HEK293 (cell line): Measurements from ENCODE around the gene NTN5.

Experiments
- CTCF ChIA-PET: fragments of 350-600 bp; formaldehyde crosslinking; extraction: SDS; loops from one replicate; lab custom pipeline; 2021; ENCODE audit warnings: antibody characterized with exemption; lab: Yijun Ruan, JAX
- POLR2A ChIA-PET: fragments of 300-600 bp; formaldehyde crosslinking; extraction: SDS; loops from one replicate; lab custom pipeline; 2020; ENCODE audit warnings: antibody characterized with exemption, inconsistent platforms; lab: Yijun Ruan, JAX
- H3K27ac ChIP-seq: fragments of 200-500 bp; sonication (Bioruptor generic); 2 replicates; pipeline ENCODE4 v1.5.1; 2014; ENCODE audit warnings: low read depth, low read length, control low read depth, inconsistent platforms; ENCODE audit errors: extremely low read depth
- H3K36me3 ChIP-seq, 2 experiments: fragments of 200-500 bp in 1 of 2; sonication (Bioruptor generic) in 1 of 2; 1 replicate in 1 of 2; 2 replicates in 1 of 2; pipeline ENCODE4 v1.5.1; 2014 to 2017; ENCODE audit warnings: inconsistent platforms in 2 of 2, low read length in 2 of 2; ENCODE audit not compliant: control insufficient read depth in 2 of 2, insufficient read depth in 1 of 2
- H3K4me1 ChIP-seq: fragments of 200-500 bp; sonication (Bioruptor generic); 2 replicates; pipeline ENCODE4 v1.5.1; 2014; ENCODE audit warnings: mild to moderate bottlenecking, low read length, inconsistent platforms; ENCODE audit not compliant: control insufficient read depth, insufficient read depth
- H3K4me3 ChIP-seq: 2 replicates; pipeline ENCODE4 v1.5.1; 2011; ENCODE audit warnings: low read depth, mild to moderate bottlenecking, control low read depth, low read length, moderate library complexity
- H3K9me3 ChIP-seq: fragments of 200-500 bp; sonication (Bioruptor generic); 2 replicates; pipeline ENCODE4 v1.5.1; 2014; ENCODE audit warnings: low read depth, low read length, inconsistent platforms; ENCODE audit not compliant: control insufficient read depth, insufficient read depth
- GLIS1 ChIP-seq: fragments of 450-650 bp; formaldehyde crosslinking; IDR thresholded peaks from 2 replicates; pipeline ENCODE4 v1.5.1; 2016; ENCODE audit warnings: missing biosample characterization, missing genetic modification characterization
- IKZF3 ChIP-seq: fragments of 450-650 bp; IDR thresholded peaks from 2 replicates; pipeline ENCODE4 v1.5.0; 2018; ENCODE audit warnings: missing biosample characterization, mild to moderate bottlenecking, missing genetic modification characterization, moderate library complexity
- SCRT2 ChIP-seq: fragments of 450-650 bp; formaldehyde crosslinking; IDR thresholded peaks from 2 replicates; pipeline ENCODE4 v1.5.1; 2016; ENCODE audit warnings: missing biosample characterization, missing genetic modification characterization
- SP3 ChIP-seq: fragments of 450-650 bp; formaldehyde crosslinking; IDR thresholded peaks from 2 replicates; pipeline ENCODE4 v1.5.1; 2016; ENCODE audit warnings: missing biosample characterization, missing genetic modification characterization
- ZBTB17 ChIP-seq: fragments of 450-650 bp; formaldehyde crosslinking; IDR thresholded peaks from 2 replicates; pipeline ENCODE4 v1.5.1; 2016; ENCODE audit warnings: missing biosample characterization, missing genetic modification characterization
- ZBTB8A ChIP-seq: fragments of 450-650 bp; formaldehyde crosslinking; IDR thresholded peaks from 2 replicates; pipeline ENCODE4 v1.5.1; 2016; ENCODE audit warnings: missing biosample characterization, missing genetic modification characterization
- ZNF132 ChIP-seq: fragments of 450-650 bp; formaldehyde crosslinking; IDR thresholded peaks from 2 replicates; pipeline ENCODE4 v1.5.1; 2017; ENCODE audit warnings: missing biosample characterization, missing genetic modification characterization, borderline replicate concordance
- ZNF266 ChIP-seq: fragments of 450-650 bp; formaldehyde crosslinking; IDR thresholded peaks from 2 replicates; pipeline ENCODE4 v1.5.1; 2016; ENCODE audit warnings: missing biosample characterization, missing genetic modification characterization, low read depth
- ZNF341 ChIP-seq: fragments of 450-650 bp; formaldehyde crosslinking; IDR thresholded peaks from 2 replicates; pipeline ENCODE4; 2016; ENCODE audit warnings: low read depth, missing biosample characterization, missing genetic modification characterization
- ZNF391 ChIP-seq: fragments of 450-650 bp; formaldehyde crosslinking; IDR thresholded peaks from 2 replicates; pipeline ENCODE4 v1.5.1; 2016; ENCODE audit warnings: low read depth, missing biosample characterization, missing genetic modification characterization, borderline replicate concordance
- ZNF624 ChIP-seq: fragments of 450-650 bp; formaldehyde crosslinking; IDR thresholded peaks from 2 replicates; pipeline ENCODE4 v1.5.1; 2017; ENCODE audit warnings: missing biosample characterization, missing genetic modification characterization
- ZNF660 ChIP-seq: fragments of 450-650 bp; IDR thresholded peaks from 2 replicates; pipeline ENCODE4 v1.5.1; 2018; ENCODE audit warnings: missing biosample characterization, mild to moderate bottlenecking, missing genetic modification characterization
- ZNF701 ChIP-seq: fragments of 450-650 bp; formaldehyde crosslinking; IDR thresholded peaks from 2 replicates; pipeline ENCODE4 v1.5.1; 2016; ENCODE audit warnings: missing biosample characterization, missing genetic modification characterization
- ZNF776 ChIP-seq: fragments of 450-650 bp; formaldehyde crosslinking; IDR thresholded peaks from 2 replicates; pipeline ENCODE4 v1.5.0; 2017; ENCODE audit warnings: missing biosample characterization, missing genetic modification characterization, borderline replicate concordance
- ZNF843 ChIP-seq: fragments of 450-650 bp; formaldehyde crosslinking; IDR thresholded peaks from 2 replicates; pipeline ENCODE4 v1.5.1; 2016; ENCODE audit warnings: missing biosample characterization, missing genetic modification characterization
- TF ChIP-seq, protein P1 (sequence below): fragments of 450-650 bp; formaldehyde crosslinking; IDR thresholded peaks from 2 replicates; pipeline ENCODE4 v1.5.1; 2016; ENCODE audit warnings: missing biosample characterization, missing genetic modification characterization
- TF ChIP-seq, protein P2 (sequence below): fragments of 450-650 bp; formaldehyde crosslinking; IDR thresholded peaks from 2 replicates; pipeline ENCODE4 v1.5.1; 2016; ENCODE audit warnings: missing biosample characterization, missing genetic modification characterization, borderline replicate concordance
- TF ChIP-seq, protein P3 (sequence below): fragments of 450-650 bp; formaldehyde crosslinking; IDR thresholded peaks from 2 replicates; pipeline ENCODE4 v1.5.1; 2016; ENCODE audit warnings: missing biosample characterization, missing genetic modification characterization
- TF ChIP-seq, protein P4 (sequence below): fragments of 450-650 bp; formaldehyde crosslinking; IDR thresholded peaks from 2 replicates; pipeline ENCODE4 v1.5.1; 2016; ENCODE audit warnings: missing biosample characterization, missing genetic modification characterization, low read depth
- TF ChIP-seq, protein P5 (sequence below): fragments of 450-650 bp; formaldehyde crosslinking; IDR thresholded peaks from 2 replicates; pipeline ENCODE4 v1.5.1; 2017; ENCODE audit warnings: missing biosample characterization, mild to moderate bottlenecking, missing genetic modification characterization, moderate library complexity
- TF ChIP-seq, protein P6 (sequence below): fragments of 450-650 bp; formaldehyde crosslinking; IDR thresholded peaks from 2 replicates; pipeline ENCODE4 v1.5.1; 2016; ENCODE audit warnings: missing biosample characterization, missing genetic modification characterization

NTN5 gene

DNA sequence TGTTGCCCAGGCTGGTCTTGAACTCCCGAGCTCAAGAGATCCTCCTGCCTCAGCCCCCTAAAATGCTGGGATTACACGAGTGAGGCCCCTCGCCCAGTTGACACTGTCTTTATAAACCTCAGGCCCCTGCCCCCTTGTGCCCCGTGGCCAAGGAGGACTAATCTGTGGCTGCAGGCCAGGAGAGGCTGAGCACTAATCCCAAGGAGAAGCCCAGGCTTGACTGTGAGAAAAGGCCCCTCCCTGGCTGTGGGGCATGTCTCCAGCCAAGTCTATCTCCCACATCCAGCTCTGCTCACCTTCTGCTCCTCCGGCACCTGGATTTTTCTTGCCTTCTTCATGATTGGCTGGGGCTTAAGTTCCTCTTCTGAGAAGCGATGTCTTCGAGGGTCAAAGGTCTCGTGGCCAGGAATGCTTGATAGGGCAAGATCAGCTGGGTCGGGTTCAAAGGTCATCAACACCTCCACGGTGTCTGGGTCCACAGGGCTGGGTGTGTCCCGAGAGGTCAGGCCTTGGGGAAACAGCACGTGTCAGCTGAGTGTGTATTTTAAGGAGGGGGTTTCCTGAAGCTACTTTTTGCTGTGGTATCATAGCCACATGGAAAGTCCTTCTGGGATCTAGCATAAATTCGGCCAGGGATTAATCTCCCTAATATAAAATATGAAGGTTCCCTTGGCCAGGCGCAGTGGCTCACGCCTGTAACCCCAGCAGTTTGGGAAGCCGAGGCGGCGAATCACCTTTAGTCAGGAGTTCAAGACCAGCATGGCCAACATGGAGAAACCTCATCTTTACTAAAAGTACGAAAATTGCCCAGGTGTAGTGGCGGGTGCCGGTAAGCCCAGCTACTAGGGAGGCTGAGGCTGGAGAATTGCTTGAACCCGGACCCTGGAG lies 39.4 kb downstream of the NTN5 start:
- Histone ChIP-seq H3K4me3 (no peak overlapping the region), H3K9me3 (no peaks in the 10 kb centered on the region), H3K27ac (peak overlapping the region; percentile 86; the same call in 1 of the 2 replicates), H3K36me3 (peaks cover 8 to 39% of the 10 kb centered on the region in 2 experiments; a peak in 2 of 3 replicates), H3K4me1 (peaks cover 23% of the 10 kb centered on the region)
- TF ChIP-seq ZNF341 (no peak), ZBTB17 (tag by site-specific recombination) (0 out of 2 replicates have a peak, but pooled peaks have one; percentile 4)
- POLR2A ChIA-PET, result interaction anchor here (0.6 to 8.1 kb wide), 7 partner anchors 9 to 422 kb away, joined by 3 to 97 read pairs (median 14); partner anchors contain the start of genes CA11, FAM83E, PPP1R15A and RPL18
- CTCF ChIA-PET, result interaction anchor here (0.6 to 1.6 kb wide), 5 partner anchors 12 to 161 kb away, joined by 3 to 4 read pairs (median 4); partner anchors contain the start of gene CA11

DNA sequence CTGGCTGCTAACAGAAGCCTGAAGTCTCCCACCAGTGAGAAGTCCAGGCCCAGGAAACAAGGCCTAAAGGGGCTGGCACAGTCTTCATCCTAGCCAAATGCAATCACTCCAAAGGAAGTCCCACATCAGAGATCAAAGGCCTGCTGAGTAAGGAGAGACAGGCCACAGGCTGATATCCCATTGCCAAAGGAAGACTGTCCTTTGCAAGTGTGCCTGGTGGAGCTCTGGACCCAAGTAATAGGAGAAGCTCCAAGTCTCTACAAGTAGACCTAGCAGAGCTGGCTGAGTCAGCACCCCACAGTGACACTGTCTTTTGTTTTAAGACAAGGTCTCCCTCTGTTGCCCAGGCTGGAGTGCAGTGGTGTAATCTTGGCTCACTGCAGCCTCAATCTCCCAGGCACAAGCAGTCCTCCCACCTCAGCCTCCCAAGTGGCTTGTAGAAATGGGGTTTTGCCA lies 40.1 kb downstream of the NTN5 start:
- Histone ChIP-seq H3K27ac (0 out of 2 replicates have a peak overlapping the region, but pooled peaks have one; percentile 14), H3K36me3 (peaks cover 8 to 41% of the 10 kb centered on the region in 2 experiments; a peak in 2 of 3 replicates), H3K9me3 (no peaks in the 10 kb centered on the region), H3K4me3 (no peak overlapping the region), H3K4me1 (peaks cover 23% of the 10 kb centered on the region)
- CTCF ChIA-PET, result interaction anchor here (0.6 to 1.6 kb wide), 2 partner anchors 13 to 162 kb away, joined by 4 read pairs; partner anchors contain the start of gene CA11
- POLR2A ChIA-PET, result interaction anchor here (0.9 to 8.1 kb wide), 6 partner anchors 9 to 423 kb away, joined by 3 to 97 read pairs (median 16); partner anchors contain the start of genes CA11, FAM83E, RPL18 and SPHK2
- TF ChIP-seq IKZF3 (tag by site-specific recombination), result no peak
- TF ChIP-seq ZBTB17 (tag by site-specific recombination), result peak; percentile 66; the same call in 1 of the 2 replicates
- TF ChIP-seq SP3, result no peak
- TF ChIP-seq, protein P1, sequence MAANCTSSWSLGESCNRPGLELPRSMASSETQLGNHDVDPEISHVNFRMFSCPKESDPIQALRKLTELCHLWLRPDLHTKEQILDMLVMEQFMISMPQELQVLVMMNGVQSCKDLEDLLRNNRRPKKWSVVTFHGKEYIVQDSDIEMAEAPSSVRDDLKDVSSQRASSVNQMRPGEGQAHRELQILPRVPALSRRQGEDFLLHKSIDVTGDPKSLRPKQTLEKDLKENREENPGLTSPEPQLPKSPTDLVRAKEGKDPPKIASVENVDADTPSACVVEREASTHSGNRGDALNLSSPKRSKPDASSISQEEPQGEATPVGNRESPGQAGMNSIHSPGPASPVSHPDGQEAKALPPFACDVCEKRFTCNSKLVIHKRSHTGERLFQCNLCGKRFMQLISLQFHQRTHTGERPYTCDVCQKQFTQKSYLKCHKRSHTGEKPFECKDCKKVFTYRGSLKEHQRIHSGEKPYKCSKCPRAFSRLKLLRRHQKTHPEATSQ (tag by site-specific recombination), result no peak
- no peak for TF ChIP-seq ZNF624
- TF ChIP-seq SCRT2 (tag by site-specific recombination), result peak; percentile 26; the same call in 1 of the 2 replicates
- TF ChIP-seq ZNF266 (tag by site-specific recombination), result no peak
- TF ChIP-seq ZNF132, result no peak
- peak; percentile 45; the same call in 1 of the 2 replicates for TF ChIP-seq GLIS1
- TF ChIP-seq ZNF660 (tag by site-specific recombination), result no peak
- TF ChIP-seq, protein P2, sequence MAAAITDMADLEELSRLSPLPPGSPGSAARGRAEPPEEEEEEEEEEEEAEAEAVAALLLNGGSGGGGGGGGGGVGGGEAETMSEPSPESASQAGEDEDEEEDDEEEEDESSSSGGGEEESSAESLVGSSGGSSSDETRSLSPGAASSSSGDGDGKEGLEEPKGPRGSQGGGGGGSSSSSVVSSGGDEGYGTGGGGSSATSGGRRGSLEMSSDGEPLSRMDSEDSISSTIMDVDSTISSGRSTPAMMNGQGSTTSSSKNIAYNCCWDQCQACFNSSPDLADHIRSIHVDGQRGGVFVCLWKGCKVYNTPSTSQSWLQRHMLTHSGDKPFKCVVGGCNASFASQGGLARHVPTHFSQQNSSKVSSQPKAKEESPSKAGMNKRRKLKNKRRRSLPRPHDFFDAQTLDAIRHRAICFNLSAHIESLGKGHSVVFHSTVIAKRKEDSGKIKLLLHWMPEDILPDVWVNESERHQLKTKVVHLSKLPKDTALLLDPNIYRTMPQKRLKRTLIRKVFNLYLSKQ (tag by site-specific recombination), result no peak
- TF ChIP-seq, protein P3, sequence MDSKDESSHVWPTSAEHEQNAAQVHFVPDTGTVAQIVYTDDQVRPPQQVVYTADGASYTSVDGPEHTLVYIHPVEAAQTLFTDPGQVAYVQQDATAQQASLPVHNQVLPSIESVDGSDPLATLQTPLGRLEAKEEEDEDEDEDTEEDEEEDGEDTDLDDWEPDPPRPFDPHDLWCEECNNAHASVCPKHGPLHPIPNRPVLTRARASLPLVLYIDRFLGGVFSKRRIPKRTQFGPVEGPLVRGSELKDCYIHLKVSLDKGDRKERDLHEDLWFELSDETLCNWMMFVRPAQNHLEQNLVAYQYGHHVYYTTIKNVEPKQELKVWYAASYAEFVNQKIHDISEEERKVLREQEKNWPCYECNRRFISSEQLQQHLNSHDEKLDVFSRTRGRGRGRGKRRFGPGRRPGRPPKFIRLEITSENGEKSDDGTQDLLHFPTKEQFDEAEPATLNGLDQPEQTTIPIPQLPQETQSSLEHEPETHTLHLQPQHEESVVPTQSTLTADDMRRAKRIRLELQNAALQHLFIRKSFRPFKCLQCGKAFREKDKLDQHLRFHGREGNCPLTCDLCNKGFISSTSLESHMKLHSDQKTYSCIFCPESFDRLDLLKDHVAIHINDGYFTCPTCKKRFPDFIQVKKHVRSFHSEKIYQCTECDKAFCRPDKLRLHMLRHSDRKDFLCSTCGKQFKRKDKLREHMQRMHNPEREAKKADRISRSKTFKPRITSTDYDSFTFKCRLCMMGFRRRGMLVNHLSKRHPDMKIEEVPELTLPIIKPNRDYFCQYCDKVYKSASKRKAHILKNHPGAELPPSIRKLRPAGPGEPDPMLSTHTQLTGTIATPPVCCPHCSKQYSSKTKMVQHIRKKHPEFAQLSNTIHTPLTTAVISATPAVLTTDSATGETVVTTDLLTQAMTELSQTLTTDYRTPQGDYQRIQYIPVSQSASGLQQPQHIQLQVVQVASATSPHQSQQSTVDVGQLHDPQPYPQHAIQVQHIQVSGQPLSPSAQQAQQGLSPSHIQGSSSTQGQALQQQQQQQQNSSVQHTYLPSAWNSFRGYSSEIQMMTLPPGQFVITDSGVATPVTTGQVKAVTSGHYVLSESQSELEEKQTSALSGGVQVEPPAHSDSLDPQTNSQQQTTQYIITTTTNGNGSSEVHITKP (tag by site-specific recombination), result peak; percentile 27; the same call in 1 of the 2 replicates
- TF ChIP-seq ZBTB8A (tag by site-specific recombination), result no peak
- TF ChIP-seq ZNF391, result no peak
- TF ChIP-seq ZNF701 (tag by site-specific recombination), result no peak
- no peak for TF ChIP-seq ZNF776 (tag by site-specific recombination)
- TF ChIP-seq, protein P4, sequence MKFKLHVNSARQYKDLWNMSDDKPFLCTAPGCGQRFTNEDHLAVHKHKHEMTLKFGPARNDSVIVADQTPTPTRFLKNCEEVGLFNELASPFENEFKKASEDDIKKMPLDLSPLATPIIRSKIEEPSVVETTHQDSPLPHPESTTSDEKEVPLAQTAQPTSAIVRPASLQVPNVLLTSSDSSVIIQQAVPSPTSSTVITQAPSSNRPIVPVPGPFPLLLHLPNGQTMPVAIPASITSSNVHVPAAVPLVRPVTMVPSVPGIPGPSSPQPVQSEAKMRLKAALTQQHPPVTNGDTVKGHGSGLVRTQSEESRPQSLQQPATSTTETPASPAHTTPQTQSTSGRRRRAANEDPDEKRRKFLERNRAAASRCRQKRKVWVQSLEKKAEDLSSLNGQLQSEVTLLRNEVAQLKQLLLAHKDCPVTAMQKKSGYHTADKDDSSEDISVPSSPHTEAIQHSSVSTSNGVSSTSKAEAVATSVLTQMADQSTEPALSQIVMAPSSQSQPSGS (tag by site-specific recombination), result no peak
- TF ChIP-seq, protein P5, sequence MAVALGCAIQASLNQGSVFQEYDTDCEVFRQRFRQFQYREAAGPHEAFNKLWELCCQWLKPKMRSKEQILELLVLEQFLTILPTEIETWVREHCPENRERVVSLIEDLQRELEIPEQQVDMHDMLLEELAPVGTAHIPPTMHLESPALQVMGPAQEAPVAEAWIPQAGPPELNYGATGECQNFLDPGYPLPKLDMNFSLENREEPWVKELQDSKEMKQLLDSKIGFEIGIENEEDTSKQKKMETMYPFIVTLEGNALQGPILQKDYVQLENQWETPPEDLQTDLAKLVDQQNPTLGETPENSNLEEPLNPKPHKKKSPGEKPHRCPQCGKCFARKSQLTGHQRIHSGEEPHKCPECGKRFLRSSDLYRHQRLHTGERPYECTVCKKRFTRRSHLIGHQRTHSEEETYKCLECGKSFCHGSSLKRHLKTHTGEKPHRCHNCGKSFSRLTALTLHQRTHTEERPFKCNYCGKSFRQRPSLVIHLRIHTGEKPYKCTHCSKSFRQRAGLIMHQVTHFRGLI, result no peak
- no peak for TF ChIP-seq ZNF843
- TF ChIP-seq, protein P6, sequence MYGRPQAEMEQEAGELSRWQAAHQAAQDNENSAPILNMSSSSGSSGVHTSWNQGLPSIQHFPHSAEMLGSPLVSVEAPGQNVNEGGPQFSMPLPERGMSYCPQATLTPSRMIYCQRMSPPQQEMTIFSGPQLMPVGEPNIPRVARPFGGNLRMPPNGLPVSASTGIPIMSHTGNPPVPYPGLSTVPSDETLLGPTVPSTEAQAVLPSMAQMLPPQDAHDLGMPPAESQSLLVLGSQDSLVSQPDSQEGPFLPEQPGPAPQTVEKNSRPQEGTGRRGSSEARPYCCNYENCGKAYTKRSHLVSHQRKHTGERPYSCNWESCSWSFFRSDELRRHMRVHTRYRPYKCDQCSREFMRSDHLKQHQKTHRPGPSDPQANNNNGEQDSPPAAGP (tag by site-specific recombination), result no peak
